K562 (cell line): ENCODE results near the gene ACKR2. TPM values are rescaled to one million over a fixed set of nuclear protein-coding genes. Genes with fewer than 3 reads are reported as not detected.

Experiments used
- ATAC-seq: fragments of 200-7000 bp; cut with Tn5 transposase; 3 replicates; pipeline ENCODE4 v1.9.1; 2020; ENCODE audit warnings: moderate library complexity
- BruUV-seq: library from RNA; stranded (reverse); fragments of 400-500 nt; replicated peaks from 2 replicates; lab custom pipeline; 2021; lab: Mats Ljungman, UMichigan
- CTCF ChIA-PET: fragments of 300-600 bp; formaldehyde crosslinking; extraction: SDS; loops from one replicate; lab custom pipeline; 2021; ENCODE audit warnings: low intra/inter-chr PET ratio; lab: Yijun Ruan, JAX
- POLR2A ChIA-PET: fragments of 300-600, 350-650 bp; sonication (Branson Sonifier 250); formaldehyde crosslinking; extraction: SDS; loops from one replicate; lab custom pipeline; 2021; ENCODE audit warnings: antibody characterized with exemption, inconsistent platforms; lab: Yijun Ruan, JAX
- DNase-seq, 4 experiments: peaks; one replicate each; pipeline versions ENCODE4 v3.0.0 to v3.0.0-alpha.2; 2011 to 2018; ENCODE audit warnings: low spot score in 3 of 4, mixed read lengths in 3 of 4; ENCODE audit errors: extremely low read depth in 1 of 4
- FAIRE-seq: peaks from 2 replicates; lab custom pipeline; 2011; peaks lifted over from hg19 to GRCh38; lab: Jason Lieb, UNC
- H2AFZ ChIP-seq: 2 replicates; pipeline ENCODE4 v1.6.0; 2011; ENCODE audit warnings: low read depth, low read length, control low read depth, inconsistent platforms
- H3K27ac ChIP-seq: fragments of 200-600 bp; 3 replicates; pipeline ENCODE4 v1.8.0; 2011; ENCODE audit warnings: low read depth, mild to moderate bottlenecking, control low read depth, inconsistent platforms, low read length, moderate library complexity, mixed read lengths; ENCODE audit errors: extremely low read depth
- H3K27me3 ChIP-seq, 2 experiments: fragments of 300-600 bp in 1 of 2; 2 replicates in 1 of 2; 3 replicates in 1 of 2; pipeline versions ENCODE4 v1.6.0 to v1.8.0; 2011; ENCODE audit warnings: inconsistent platforms in 2 of 2, low read length in 2 of 2, mild to moderate bottlenecking in 1 of 2, mixed read lengths in 1 of 2, moderate library complexity in 1 of 2; ENCODE audit not compliant: control insufficient read depth in 2 of 2, insufficient read depth in 2 of 2
- H3K36me3 ChIP-seq: fragments of 300-600 bp; 3 replicates; pipeline ENCODE4 v1.8.0; 2011; ENCODE audit warnings: mild to moderate bottlenecking, low read length, inconsistent platforms; ENCODE audit not compliant: control insufficient read depth, insufficient read depth
- H3K4me1 ChIP-seq, 2 experiments: fragments of 200-600 bp in 1 of 2; replicated peaks in 1 of 2; 2 replicates in 1 of 2; 3 replicates in 1 of 2; pipeline versions ENCODE4 v1.5.1 to v1.8.0; 2011; ENCODE audit warnings: inconsistent platforms in 2 of 2, low read length in 2 of 2, mild to moderate bottlenecking in 1 of 2, mixed read lengths in 1 of 2, moderate library complexity in 1 of 2; ENCODE audit not compliant: control insufficient read depth in 2 of 2, insufficient read depth in 2 of 2
- H3K4me2 ChIP-seq: 2 replicates; pipeline ENCODE4 v1.6.1; 2011; ENCODE audit warnings: low read length, control low read depth, inconsistent platforms, mixed read lengths; ENCODE audit not compliant: insufficient read depth
- H3K4me3 ChIP-seq: fragments of 200-600 bp; sonication (generic), shearing (Covaris generic); 2 replicates; pipeline ENCODE4 v1.5.1; 2016; ENCODE audit warnings: control low read depth, inconsistent platforms
- H3K79me2 ChIP-seq: fragments of 200-600 bp; 3 replicates; pipeline ENCODE4 v1.8.0; 2011; ENCODE audit warnings: low read length, inconsistent platforms; ENCODE audit not compliant: control insufficient read depth, insufficient read depth
- H3K9ac ChIP-seq, 2 experiments: 2 replicates each; pipeline versions ENCODE4 v1.6.0 to v1.6.1; 2011; ENCODE audit warnings: low read depth in 2 of 2, low read length in 2 of 2, control low read depth in 1 of 2, inconsistent platforms in 1 of 2, mild to moderate bottlenecking in 1 of 2, mixed read lengths in 1 of 2; ENCODE audit not compliant: insufficient read depth in 1 of 2
- H3K9me1 ChIP-seq: one replicate; pipeline ENCODE4 v1.6.0; 2011; ENCODE audit warnings: inconsistent platforms, mild to moderate bottlenecking, low read length, moderate library complexity; ENCODE audit not compliant: control insufficient read depth, insufficient read depth
- H3K9me3 ChIP-seq: replicated peaks from 2 replicates; pipeline ENCODE4 v1.5.1; 2011; ENCODE audit warnings: low read depth, low read length, inconsistent platforms; ENCODE audit not compliant: control insufficient read depth, insufficient read depth
- H4K20me1 ChIP-seq: replicated peaks from 2 replicates; pipeline ENCODE4 v1.6.1; 2011; ENCODE audit warnings: low read length, inconsistent platforms, mixed read lengths; ENCODE audit not compliant: control insufficient read depth, insufficient read depth
- CXXC5 ChIP-seq: fragments of 250-450 bp; sonication (Bioruptor Pico); IDR thresholded peaks from 2 replicates; pipeline ENCODE4 v1.8.0; 2022; ENCODE audit warnings: inconsistent platforms, mild to moderate bottlenecking, moderate library complexity
- HNRNPK ChIP-seq: fragments of 200-400 bp; formaldehyde crosslinking; IDR thresholded peaks from one replicate; pipeline ENCODE4 v1.6.1; 2018; ENCODE audit warnings: mild to moderate bottlenecking, low read depth, low read length; ENCODE audit not compliant: poor library complexity, severe bottlenecking
- JUNB ChIP-seq: fragments of 450-650 bp; formaldehyde crosslinking; conservative IDR thresholded peaks from 2 replicates; pipeline ENCODE4 v1.4.0; 2020; ENCODE audit warnings: mild to moderate bottlenecking
- MCM7 ChIP-seq, 2 experiments: fragments of 450-650 bp; IDR thresholded peaks; 2 replicates each; pipeline ENCODE4 v1.6.1; 2016 to 2018
- MIER1 ChIP-seq: fragments of 450-650 bp; IDR thresholded peaks from 2 replicates; pipeline ENCODE4 v1.6.1; 2016; ENCODE audit warnings: antibody characterized with exemption, mild to moderate bottlenecking, low read depth
- POU5F1 ChIP-seq: fragments of 150-350 bp; IDR thresholded peaks from 2 replicates; pipeline ENCODE4 v1.6.1; 2014; ENCODE audit warnings: borderline replicate concordance, low read length, low read depth, mild to moderate bottlenecking; ENCODE audit not compliant: partially characterized antibody
- RAD51 ChIP-seq: fragments of 450-650 bp; IDR thresholded peaks from 2 replicates; pipeline ENCODE4 v1.7.1; 2016; ENCODE audit warnings: low read depth, mild to moderate bottlenecking, borderline replicate concordance
- TARDBP ChIP-seq: fragments of 450-650 bp; IDR thresholded peaks from 2 replicates; pipeline ENCODE4 v1.6.1; 2016
- TCF7 ChIP-seq: sonication (generic); IDR thresholded peaks from 2 replicates; pipeline ENCODE4 v1.6.1; 2016; ENCODE audit warnings: antibody characterized with exemption, borderline replicate concordance
- ZBTB17 ChIP-seq: fragments of 450-650 bp; formaldehyde crosslinking; IDR thresholded peaks from 2 replicates; pipeline ENCODE4 v1.4.0; 2020; ENCODE audit warnings: mild to moderate bottlenecking
- WGBS: fragments of 100-300 bp; shearing (Covaris generic); methylation state at CpG from one replicate; pipeline ENCODE4 v1.1.6; 2016; ENCODE audit warnings: low coverage, mixed read lengths; ENCODE audit not compliant: insufficient coverage; ENCODE audit errors: missing lambda C conversion rate; 5-methylcytosine and 5-hydroxymethylcytosine counted together
- in situ Hi-C: fragments of 300-500 bp; cut with MboI; formaldehyde crosslinking; loops from 4 replicates; pipeline ENCODE4 v1.15.0; 2018; ENCODE audit warnings: inconsistent platforms, mixed read lengths
- intact Hi-C: fragments of 100-400 bp; cut with micrococcal nuclease; formaldehyde crosslinking; loops from 2 replicates; pipeline ENCODE4 v1.14.2; 2022
- polyA plus RNA-seq, 8 experiments: library from polyadenylated mRNA; depleted of rRNA in 4 of 8; stranded (reverse) in 5 of 8; unstranded in 3 of 8; fragments of >200 nt; fragmentation: Nextera tagmentation in 2 of 8; fragmentation: Illumina TruSeq in 1 of 8; extraction: Ambion mirVana in 2 of 8; extraction: Trizol in 1 of 8; gene quantifications; 2 replicates each; pipeline versions ENCODE4 v1.2.1 to v1.2.3, GENCODE V29; 2011 to 2014; ENCODE audit warnings: inconsistent platforms in 1 of 8, missing spikeins in 1 of 8
- total RNA-seq, 7 experiments: library from RNA; depleted of rRNA in 6 of 7; stranded (reverse); fragments of >200 nt in 6 of 7; fragmentation: Illumina TruSeq in 2 of 7; extraction: Trizol in 2 of 7; gene quantifications; 2 replicates each; pipeline versions ENCODE4 v1.2.1 to v1.2.3, GENCODE V29; 2011 to 2021; ENCODE audit warnings: low replicate concordance in 1 of 7
- TF ChIP-seq, protein P1 (sequence below): fragments of 450-650 bp; formaldehyde crosslinking; IDR thresholded peaks from 2 replicates; pipeline ENCODE4 v1.4.0; 2020; ENCODE audit warnings: mild to moderate bottlenecking, moderate library complexity
- TF ChIP-seq, protein P2 (sequence below), 3 experiments: fragments of 200-800 bp in 1 of 3; fragments of 250-450 bp in 1 of 3; fragments of 450-650 bp in 1 of 3; sonication (Bioruptor Pico) in 1 of 3; sonication (Bioruptor generic) in 1 of 3; formaldehyde crosslinking in 1 of 3; IDR thresholded peaks; 2 replicates each; pipeline versions ENCODE4 v1.6.1 to v1.8.0; 2016 to 2022; ENCODE audit warnings: mild to moderate bottlenecking in 2 of 3, missing genetic modification characterization in 2 of 3, missing compliant biosample characterization in 1 of 3, moderate library complexity in 1 of 3
- TF ChIP-seq, protein P3 (sequence below): sonication (generic); formaldehyde crosslinking; IDR thresholded peaks from 2 replicates; pipeline ENCODE4 v1.9.0; 2022; ENCODE audit warnings: mild to moderate bottlenecking, missing genetic modification reagents
- TF ChIP-seq, protein P4 (sequence below): fragments of 250-450 bp; sonication (Bioruptor Pico); IDR thresholded peaks from 2 replicates; pipeline ENCODE4 v1.8.0; 2021; ENCODE audit warnings: moderate library complexity, mild to moderate bottlenecking, inconsistent platforms

Gene ACKR2
- total and polyA plus RNA-seq, 9 of the 15 experiments (the other 6 are each of a cell fraction or from before 2014, with no cell fraction given) = 0.03 to 0.69 (median 0.25) TPM; not detected in 1

DNA sequence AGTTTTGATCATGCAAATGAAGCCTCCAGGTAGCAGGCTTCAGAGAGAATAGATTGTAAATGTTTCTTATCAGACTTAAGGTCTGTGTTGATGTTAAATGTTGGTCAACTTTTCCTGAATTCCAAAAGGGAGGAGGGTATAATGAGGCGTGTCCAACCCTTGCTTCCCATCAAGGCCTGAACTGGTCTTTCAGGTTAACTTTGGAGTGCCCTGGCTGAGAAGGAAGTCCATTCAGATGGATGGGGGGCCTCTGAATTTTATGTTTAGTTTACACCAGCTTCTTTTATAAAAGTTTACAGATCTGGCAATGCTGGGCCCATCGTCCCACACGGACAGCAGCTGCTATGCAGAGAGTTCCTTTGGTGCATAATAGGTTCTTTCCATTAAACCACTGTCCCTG is 45.1 kb upstream of the ACKR2 start:
- ATAC-seq (no peak), DNase-seq (no peak), FAIRE-seq (no peak)
- POLR2A ChIA-PET = interaction anchor here (1.0 kb wide), 1 partner anchor 14 kb away, joined by 3 read pairs; no protein-coding TSS in a partner anchor
- H2AFZ ChIP-seq = no peak overlapping the region
- no peak overlapping the region for H3K27ac ChIP-seq
- no peaks in the 10 kb centered on the region for H3K79me2 ChIP-seq
- H3K36me3 ChIP-seq = no peaks in the 10 kb centered on the region
- H3K9ac ChIP-seq = no peak overlapping the region
- H4K20me1 ChIP-seq = no peaks in the 10 kb centered on the region
- in situ Hi-C loops (no loop called here), intact Hi-C loops (no loop called here)
- BruUV-seq = no TSS peak
- H3K27me3 ChIP-seq = peaks cover 11 to 14% of the 10 kb centered on the region in 2 experiments
- no peak overlapping the region for H3K4me2 ChIP-seq
- H3K4me3 ChIP-seq = no peak overlapping the region
- no peaks in the 10 kb centered on the region for H3K9me3 ChIP-seq
- CTCF ChIA-PET = no interaction called here
- WGBS = 2% methylated on average over 3 of the region's 3 CpGs
- no peaks in the 10 kb centered on the region for H3K9me1 ChIP-seq
- H3K4me1 ChIP-seq = no peaks in the 10 kb centered on the region
- TF ChIP-seq HNRNPK = no peak
- TF ChIP-seq ZBTB17 (CRISPR knock-in tag) = no peak
- TF ChIP-seq, protein P1, sequence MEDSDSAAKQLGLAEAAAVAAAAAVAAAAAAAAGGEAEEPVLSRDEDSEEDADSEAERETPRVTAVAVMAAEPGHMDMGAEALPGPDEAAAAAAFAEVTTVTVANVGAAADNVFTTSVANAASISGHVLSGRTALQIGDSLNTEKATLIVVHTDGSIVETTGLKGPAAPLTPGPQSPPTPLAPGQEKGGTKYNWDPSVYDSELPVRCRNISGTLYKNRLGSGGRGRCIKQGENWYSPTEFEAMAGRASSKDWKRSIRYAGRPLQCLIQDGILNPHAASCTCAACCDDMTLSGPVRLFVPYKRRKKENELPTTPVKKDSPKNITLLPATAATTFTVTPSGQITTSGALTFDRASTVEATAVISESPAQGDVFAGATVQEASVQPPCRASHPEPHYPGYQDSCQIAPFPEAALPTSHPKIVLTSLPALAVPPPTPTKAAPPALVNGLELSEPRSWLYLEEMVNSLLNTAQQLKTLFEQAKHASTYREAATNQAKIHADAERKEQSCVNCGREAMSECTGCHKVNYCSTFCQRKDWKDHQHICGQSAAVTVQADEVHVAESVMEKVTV (CRISPR knock-in tag) = no peak
- TF ChIP-seq JUNB (CRISPR knock-in tag) = no peak
- TF ChIP-seq MIER1 = no peak
- TF ChIP-seq, protein P2, sequence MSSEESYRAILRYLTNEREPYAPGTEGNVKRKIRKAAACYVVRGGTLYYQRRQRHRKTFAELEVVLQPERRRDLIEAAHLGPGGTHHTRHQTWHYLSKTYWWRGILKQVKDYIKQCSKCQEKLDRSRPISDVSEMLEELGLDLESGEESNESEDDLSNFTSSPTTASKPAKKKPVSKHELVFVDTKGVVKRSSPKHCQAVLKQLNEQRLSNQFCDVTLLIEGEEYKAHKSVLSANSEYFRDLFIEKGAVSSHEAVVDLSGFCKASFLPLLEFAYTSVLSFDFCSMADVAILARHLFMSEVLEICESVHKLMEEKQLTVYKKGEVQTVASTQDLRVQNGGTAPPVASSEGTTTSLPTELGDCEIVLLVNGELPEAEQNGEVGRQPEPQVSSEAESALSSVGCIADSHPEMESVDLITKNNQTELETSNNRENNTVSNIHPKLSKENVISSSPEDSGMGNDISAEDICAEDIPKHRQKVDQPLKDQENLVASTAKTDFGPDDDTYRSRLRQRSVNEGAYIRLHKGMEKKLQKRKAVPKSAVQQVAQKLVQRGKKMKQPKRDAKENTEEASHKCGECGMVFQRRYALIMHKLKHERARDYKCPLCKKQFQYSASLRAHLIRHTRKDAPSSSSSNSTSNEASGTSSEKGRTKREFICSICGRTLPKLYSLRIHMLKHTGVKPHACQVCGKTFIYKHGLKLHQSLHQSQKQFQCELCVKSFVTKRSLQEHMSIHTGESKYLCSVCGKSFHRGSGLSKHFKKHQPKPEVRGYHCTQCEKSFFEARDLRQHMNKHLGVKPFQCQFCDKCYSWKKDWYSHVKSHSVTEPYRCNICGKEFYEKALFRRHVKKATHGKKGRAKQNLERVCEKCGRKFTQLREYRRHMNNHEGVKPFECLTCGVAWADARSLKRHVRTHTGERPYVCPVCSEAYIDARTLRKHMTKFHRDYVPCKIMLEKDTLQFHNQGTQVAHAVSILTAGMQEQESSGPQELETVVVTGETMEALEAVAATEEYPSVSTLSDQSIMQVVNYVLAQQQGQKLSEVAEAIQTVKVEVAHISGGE (CRISPR knock-in tag; IDR thresholded peaks at IDR 0.05) = no peak
- TF ChIP-seq TARDBP = no peak
- TF ChIP-seq POU5F1 = no peak
- TF ChIP-seq, protein P3, sequence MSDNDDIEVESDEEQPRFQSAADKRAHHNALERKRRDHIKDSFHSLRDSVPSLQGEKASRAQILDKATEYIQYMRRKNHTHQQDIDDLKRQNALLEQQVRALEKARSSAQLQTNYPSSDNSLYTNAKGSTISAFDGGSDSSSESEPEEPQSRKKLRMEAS (CRISPR knock-in tag) = no peak
- TF ChIP-seq, protein P4, sequence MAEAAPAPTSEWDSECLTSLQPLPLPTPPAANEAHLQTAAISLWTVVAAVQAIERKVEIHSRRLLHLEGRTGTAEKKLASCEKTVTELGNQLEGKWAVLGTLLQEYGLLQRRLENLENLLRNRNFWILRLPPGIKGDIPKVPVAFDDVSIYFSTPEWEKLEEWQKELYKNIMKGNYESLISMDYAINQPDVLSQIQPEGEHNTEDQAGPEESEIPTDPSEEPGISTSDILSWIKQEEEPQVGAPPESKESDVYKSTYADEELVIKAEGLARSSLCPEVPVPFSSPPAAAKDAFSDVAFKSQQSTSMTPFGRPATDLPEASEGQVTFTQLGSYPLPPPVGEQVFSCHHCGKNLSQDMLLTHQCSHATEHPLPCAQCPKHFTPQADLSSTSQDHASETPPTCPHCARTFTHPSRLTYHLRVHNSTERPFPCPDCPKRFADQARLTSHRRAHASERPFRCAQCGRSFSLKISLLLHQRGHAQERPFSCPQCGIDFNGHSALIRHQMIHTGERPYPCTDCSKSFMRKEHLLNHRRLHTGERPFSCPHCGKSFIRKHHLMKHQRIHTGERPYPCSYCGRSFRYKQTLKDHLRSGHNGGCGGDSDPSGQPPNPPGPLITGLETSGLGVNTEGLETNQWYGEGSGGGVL (CRISPR knock-in tag) = no peak
- no peak for TF ChIP-seq RAD51
- TF ChIP-seq MCM7 (IDR thresholded peaks at IDR 0.05) = no peak
- TF ChIP-seq TCF7 = no peak
- TF ChIP-seq CXXC5 = no peak
